Measurements from ENCODE around the gene MT1A.
A peak's percentile ranks its signal among the peaks of the same experiment; 100 is the strongest.

MT1A gene

DNA sequence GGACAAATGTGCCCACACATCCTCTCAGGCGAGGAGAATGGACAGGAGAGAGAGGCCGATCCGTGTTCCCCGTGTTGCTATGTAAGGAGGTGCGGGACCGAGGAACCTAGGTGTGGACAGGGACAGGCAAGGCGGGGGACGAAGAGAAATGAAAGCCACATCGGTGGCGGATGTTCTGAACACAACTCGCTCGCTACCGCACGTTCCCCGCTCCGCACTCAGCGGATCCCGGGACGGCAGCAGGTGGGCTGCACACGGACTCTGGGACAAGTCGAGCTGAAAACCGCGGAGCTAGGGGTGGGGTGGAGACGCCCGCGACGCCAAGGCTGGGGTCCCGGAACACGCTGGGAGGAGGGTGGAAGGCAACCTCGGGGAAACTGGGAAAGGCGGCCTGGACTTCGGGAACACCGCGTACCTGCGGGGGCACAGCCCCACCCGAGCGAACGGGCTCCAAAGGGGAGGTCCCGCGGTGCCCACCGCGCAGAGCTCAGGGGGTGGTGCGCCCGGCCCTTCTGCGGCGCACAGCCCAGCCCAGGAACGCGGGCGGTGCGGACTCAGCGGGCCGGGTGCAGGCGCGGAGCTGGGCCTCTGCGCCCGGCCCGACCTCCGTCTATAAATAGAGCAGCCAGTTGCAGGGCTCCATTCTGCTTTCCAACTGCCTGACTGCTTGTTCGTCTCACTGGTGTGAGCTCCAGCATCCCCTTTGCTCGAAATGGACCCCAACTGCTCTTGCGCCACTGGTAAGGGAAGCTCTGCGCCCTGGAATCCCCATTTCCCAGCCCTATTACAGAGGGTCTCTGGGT, 13.1 kb upstream of the MT1A start, which contains the start of gene MT1E:
TSS of gene MT1E (plus strand) at position 642 of the 803 bp plus-strand sequence. CDS start at position 713, 71 bp downstream.
- Histone ChIP-seq H3K36me3 (ENCODE audit: control insufficient read depth, insufficient read depth, low read length) (no peaks in the 10 kb centered on the region), H3K4me1 (no peaks in the 10 kb centered on the region), H3K27me3 (ENCODE audit: control insufficient read depth, insufficient read depth, low read length) (no peaks in the 10 kb centered on the region), H3K9me3 (ENCODE audit: control insufficient read depth, low read length) (no peaks in the 10 kb centered on the region), H2AFZ (peak within 1 kb of the TSS; percentile 90), H3K79me2 (no peaks in the 10 kb centered on the region), H3K4me3 (ENCODE audit: low read depth, low read length) (peak within 1 kb of the TSS; percentile 57), H3K9ac (peak within 1 kb of the TSS; percentile 1), H3K27ac (peak within 1 kb of the TSS; percentile 65), H3K4me2 (ENCODE audit: low read length) (peak within 1 kb of the TSS; percentile 75)
- TF ChIP-seq, protein P1, sequence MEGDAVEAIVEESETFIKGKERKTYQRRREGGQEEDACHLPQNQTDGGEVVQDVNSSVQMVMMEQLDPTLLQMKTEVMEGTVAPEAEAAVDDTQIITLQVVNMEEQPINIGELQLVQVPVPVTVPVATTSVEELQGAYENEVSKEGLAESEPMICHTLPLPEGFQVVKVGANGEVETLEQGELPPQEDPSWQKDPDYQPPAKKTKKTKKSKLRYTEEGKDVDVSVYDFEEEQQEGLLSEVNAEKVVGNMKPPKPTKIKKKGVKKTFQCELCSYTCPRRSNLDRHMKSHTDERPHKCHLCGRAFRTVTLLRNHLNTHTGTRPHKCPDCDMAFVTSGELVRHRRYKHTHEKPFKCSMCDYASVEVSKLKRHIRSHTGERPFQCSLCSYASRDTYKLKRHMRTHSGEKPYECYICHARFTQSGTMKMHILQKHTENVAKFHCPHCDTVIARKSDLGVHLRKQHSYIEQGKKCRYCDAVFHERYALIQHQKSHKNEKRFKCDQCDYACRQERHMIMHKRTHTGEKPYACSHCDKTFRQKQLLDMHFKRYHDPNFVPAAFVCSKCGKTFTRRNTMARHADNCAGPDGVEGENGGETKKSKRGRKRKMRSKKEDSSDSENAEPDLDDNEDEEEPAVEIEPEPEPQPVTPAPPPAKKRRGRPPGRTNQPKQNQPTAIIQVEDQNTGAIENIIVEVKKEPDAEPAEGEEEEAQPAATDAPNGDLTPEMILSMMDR (IDR thresholded peaks at IDR 0.05): no peak

DNA sequence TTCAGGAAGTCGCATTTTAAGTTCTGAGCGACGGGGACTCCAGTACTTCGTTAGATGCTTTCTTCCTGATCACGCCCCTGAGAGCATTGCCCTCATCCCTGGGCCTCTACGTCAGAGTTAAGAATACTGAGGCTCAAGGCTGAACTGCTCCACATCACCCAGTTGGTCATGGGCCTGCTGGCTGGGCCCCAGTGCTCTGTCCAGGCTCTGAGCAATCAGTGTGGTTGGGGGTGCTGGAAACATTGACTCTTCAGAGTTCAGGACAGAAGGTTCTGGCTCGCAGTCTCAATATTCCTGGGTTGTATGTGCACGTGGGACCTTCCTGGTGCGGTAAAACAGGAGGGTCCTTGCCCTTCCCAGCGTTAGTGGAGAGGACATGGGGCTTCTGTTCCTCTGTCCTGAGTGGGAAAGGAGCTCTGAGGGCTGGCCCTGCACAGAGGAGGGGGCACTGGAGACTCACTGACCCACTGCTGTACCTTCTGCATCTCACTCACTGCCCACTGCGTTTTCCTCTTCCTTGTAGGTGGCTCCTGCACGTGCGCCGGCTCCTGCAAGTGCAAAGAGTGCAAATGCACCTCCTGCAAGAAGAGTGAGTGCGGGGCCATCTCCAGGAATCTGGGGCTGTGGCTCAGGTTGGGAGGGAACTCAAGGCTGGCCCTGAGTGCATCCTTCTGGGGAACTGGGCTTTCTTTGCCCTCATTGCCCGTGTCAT, 12.4 kb upstream of the MT1A start:
- no peaks in the 10 kb centered on the region for H3K9me3 ChIP-seq (ENCODE audit: control insufficient read depth, low read length)
- H3K36me3 ChIP-seq (ENCODE audit: control insufficient read depth, insufficient read depth, low read length): no peaks in the 10 kb centered on the region
- TF ChIP-seq, protein P1 (IDR thresholded peaks at IDR 0.05): no peak
- no peak overlapping the region for H3K9ac ChIP-seq
- H3K27me3 ChIP-seq (ENCODE audit: control insufficient read depth, insufficient read depth, low read length): no peaks in the 10 kb centered on the region
- H3K4me2 ChIP-seq (ENCODE audit: low read length): peak overlapping the region; percentile 75
- peak overlapping the region; percentile 57 for H3K4me3 ChIP-seq (ENCODE audit: low read depth, low read length)
- peak overlapping the region; percentile 90 for H2AFZ ChIP-seq
- H3K27ac ChIP-seq: peak overlapping the region; percentile 65
- H3K4me1 ChIP-seq: no peaks in the 10 kb centered on the region
- H3K79me2 ChIP-seq: no peaks in the 10 kb centered on the region

DNA sequence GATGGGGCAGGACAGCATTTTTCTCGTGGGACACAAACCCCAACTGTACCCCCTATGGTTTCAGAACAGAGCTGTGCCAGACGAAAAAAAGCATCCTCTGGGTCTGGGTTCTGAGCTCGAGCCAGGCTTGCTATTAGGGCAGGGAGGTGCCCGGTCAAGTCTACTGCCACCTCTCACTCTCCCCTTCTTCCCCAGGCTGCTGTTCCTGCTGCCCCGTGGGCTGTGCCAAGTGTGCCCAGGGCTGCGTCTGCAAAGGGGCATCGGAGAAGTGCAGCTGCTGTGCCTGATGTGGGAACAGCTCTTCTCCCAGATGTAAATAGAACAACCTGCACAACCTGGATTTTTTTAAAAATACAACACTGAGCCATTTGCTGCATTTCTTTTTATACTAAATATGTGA, 11.8 kb upstream of the MT1A start:
- no peaks in the 10 kb centered on the region for H3K9me3 ChIP-seq (ENCODE audit: control insufficient read depth, low read length)
- H3K9ac ChIP-seq: no peak overlapping the region
- no peaks in the 10 kb centered on the region for H3K27me3 ChIP-seq (ENCODE audit: control insufficient read depth, insufficient read depth, low read length)
- no peak overlapping the region for H3K27ac ChIP-seq
- no peaks in the 10 kb centered on the region for H3K79me2 ChIP-seq
- H3K36me3 ChIP-seq (ENCODE audit: control insufficient read depth, insufficient read depth, low read length): no peaks in the 10 kb centered on the region
- TF ChIP-seq, protein P1 (IDR thresholded peaks at IDR 0.05): no peak
- no peaks in the 10 kb centered on the region for H3K4me1 ChIP-seq
- no peak overlapping the region for H3K4me3 ChIP-seq (ENCODE audit: low read depth, low read length)
- peak overlapping the region; percentile 8 for H3K4me2 ChIP-seq (ENCODE audit: low read length)
- no peak overlapping the region for H2AFZ ChIP-seq

DNA sequence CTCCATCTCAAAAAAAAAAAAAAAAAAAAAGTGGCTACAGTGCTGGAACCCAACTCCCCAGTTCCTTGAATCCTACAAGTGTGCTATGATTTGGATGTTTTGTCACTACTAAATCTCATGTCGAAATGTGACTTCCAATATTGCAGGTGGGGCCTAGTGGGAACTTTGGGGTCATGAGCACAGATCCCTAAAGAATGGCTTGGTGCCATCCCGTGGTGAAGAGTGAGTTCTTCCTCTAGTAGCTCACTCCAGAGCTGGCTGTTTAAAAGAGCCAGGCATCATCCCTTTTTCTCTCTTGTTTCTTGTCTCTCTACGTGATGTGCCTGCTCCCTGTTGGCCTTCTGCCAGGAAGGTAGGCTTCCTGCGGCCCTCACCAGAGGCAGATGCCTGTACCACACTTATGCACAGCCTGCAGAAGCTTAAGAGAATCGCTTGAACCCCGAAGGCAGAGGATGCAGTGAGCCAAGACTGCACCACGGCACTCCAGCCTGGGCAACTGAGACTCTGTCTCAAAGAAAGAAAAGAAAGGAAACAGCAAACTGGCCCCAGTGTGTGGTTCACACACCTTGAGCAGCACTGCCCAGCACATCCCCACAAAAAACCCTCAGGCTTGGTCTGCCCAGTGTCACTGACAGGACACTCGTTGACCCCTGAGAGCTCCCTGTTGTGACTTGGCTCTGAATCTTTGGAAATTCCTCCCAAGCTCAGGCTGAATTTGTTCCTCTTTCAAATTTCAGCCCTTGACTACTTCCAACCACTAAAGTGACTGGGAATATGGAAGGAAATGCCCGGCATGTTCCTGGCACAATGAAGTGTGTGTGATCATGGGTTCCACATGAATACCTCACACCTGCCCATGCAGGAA, 9.7 kb upstream of the MT1A start:
- Histone ChIP-seq H3K4me1 (no peaks in the 10 kb centered on the region), H3K27me3 (ENCODE audit: control insufficient read depth, insufficient read depth, low read length) (no peaks in the 10 kb centered on the region), H3K79me2 (no peaks in the 10 kb centered on the region), H3K9ac (no peak overlapping the region), H3K4me2 (ENCODE audit: low read length) (no peak overlapping the region), H2AFZ (no peak overlapping the region), H3K27ac (no peak overlapping the region), H3K4me3 (ENCODE audit: low read depth, low read length) (no peak overlapping the region), H3K9me3 (ENCODE audit: control insufficient read depth, low read length) (no peaks in the 10 kb centered on the region), H3K36me3 (ENCODE audit: control insufficient read depth, insufficient read depth, low read length) (no peaks in the 10 kb centered on the region)
- TF ChIP-seq, protein P1 (IDR thresholded peaks at IDR 0.05): no peak

All from parathyroid adenoma (tissue), 2 donors.